D721Med (cell line): ENCODE results near the gene BRME1.

ENCODE experiments used
- DNase-seq: peaks from one replicate; pipeline ENCODE4 v3.0.0; 2011; ENCODE audit warnings: low spot score; ENCODE audit not compliant: insufficient read length
- FAIRE-seq: peaks from 2 replicates; lab custom pipeline; 2011; peaks lifted over from hg19 to GRCh38; lab: Jason Lieb, UNC
- CTCF ChIP-seq: IDR thresholded peaks from 2 replicates; pipeline ENCODE4 v1.5.1; 2012; ENCODE audit warnings: mild to moderate bottlenecking, control low read depth; ENCODE audit not compliant: insufficient read depth; ENCODE audit errors: missing control alignments

The BRME1 gene

GRCh38 chr19:13905634-13906520 is at the start of gene BRME1, which contains the start of gene CC2D1A:
Gene BRME1, minus strand, starts transcription at chr19:13906117. Its CDS starts 1,225 bp downstream, at chr19:13904892.
Gene CC2D1A, plus strand, starts transcription at chr19:13906201. Its CDS starts 241 bp downstream, at chr19:13906442.
- FAIRE-seq: no peak
- TF ChIP-seq CTCF: no peak
- DNase-seq: peak; percentile 98

- DNase-seq (no peak), FAIRE-seq (no peak)
- TF ChIP-seq CTCF: no peak
These were observed 48.3 kb upstream of the BRME1 start for GRCh38 chr19:13954185-13954584.

- FAIRE-seq (no peak), DNase-seq (no peak)
- no peak for TF ChIP-seq CTCF
These were observed 47.1 kb upstream of the BRME1 start for GRCh38 chr19:13952931-13953531.

GRCh38 chr19:13952154-13952930 is 46.4 kb upstream of the BRME1 start, which contains the start of gene DCAF15:
Gene DCAF15, plus strand, starts transcription at chr19:13952509. Its CDS starts 4 bp downstream, at chr19:13952513.
- DNase-seq (peak; percentile 100), FAIRE-seq (no peak)
- TF ChIP-seq CTCF: no peak

- no peak for FAIRE-seq
- DNase-seq: no peak
- no peak for TF ChIP-seq CTCF
These were observed 45.9 kb upstream of the BRME1 start for GRCh38 chr19:13951799-13952153.

- FAIRE-seq (no peak), DNase-seq (no peak)
- no peak for TF ChIP-seq CTCF
These were observed 45.1 kb upstream of the BRME1 start for GRCh38 chr19:13951043-13951442.
